Stimulated activated naive CD4-positive, alpha-beta T cell treated with Interleukin-2 at 50 U/mL for 16 hours (primary cell): Measurements from ENCODE around the gene SAP25.
"Not testable (repeated sequence)": the region's sequence is repeated elsewhere in the genome, so short reads cannot be mapped to it uniquely, and the experiment has no call there.

Source experiments
- DNase-seq: peaks from one replicate; lab custom pipeline; 2025; lab: John Stamatoyannopoulos, UW

The SAP25 gene

GRCh38 chr7:100561491-100562194 lies 12.1 kb downstream of the SAP25 start:
- no peak for DNase-seq

- no peak for DNase-seq
Observed at GRCh38 chr7:100559127-100559526, 14.6 kb downstream of the SAP25 start.

GRCh38 chr7:100556541-100556940 lies 17.2 kb downstream of the SAP25 start:
- no peak for DNase-seq

- no peak for DNase-seq
Observed at GRCh38 chr7:100555701-100556100, 18.0 kb downstream of the SAP25 start.

- DNase-seq = no peak
Observed at GRCh38 chr7:100553032-100553431, 20.7 kb downstream of the SAP25 start.

GRCh38 chr7:100552532-100552931 lies 21.2 kb downstream of the SAP25 start:
- no peak for DNase-seq

- not testable (repeated sequence) for DNase-seq
Observed at GRCh38 chr7:100548446-100548845, 25.3 kb downstream of the SAP25 start.

GRCh38 chr7:100547872-100548271 lies 25.8 kb downstream of the SAP25 start:
- DNase-seq = no peak

GRCh38 chr7:100546926-100547800 lies 26.5 kb downstream of the SAP25 start:
- peak; percentile 31 for DNase-seq

GRCh38 chr7:100546129-100546925 lies 27.4 kb downstream of the SAP25 start:
- no peak for DNase-seq

- peak; percentile 65 for DNase-seq
Observed at GRCh38 chr7:100545360-100546128, 28.2 kb downstream of the SAP25 start.

GRCh38 chr7:100544967-100545359 lies 28.7 kb downstream of the SAP25 start:
- no peak for DNase-seq

GRCh38 chr7:100544386-100544785 lies 29.3 kb downstream of the SAP25 start:
- peak; percentile 16 for DNase-seq

- DNase-seq = no peak
Observed at GRCh38 chr7:100543586-100543985, 30.1 kb downstream of the SAP25 start.

- DNase-seq = not testable (repeated sequence)
Observed at GRCh38 chr7:100541309-100541708, 32.4 kb downstream of the SAP25 start.

- DNase-seq = no peak
Observed at GRCh38 chr7:100540073-100540723, 33.5 kb downstream of the SAP25 start.

- DNase-seq = no peak
Observed at GRCh38 chr7:100539436-100540006, 34.2 kb downstream of the SAP25 start.

GRCh38 chr7:100538654-100539435 lies 34.9 kb downstream of the SAP25 start, which contains the start of gene AGFG2:
AGFG2 (plus strand) TSS chr7:100539203; CDS start chr7:100539347, 144 bp downstream.
- peak; percentile 100 for DNase-seq

- DNase-seq = no peak
Observed at GRCh38 chr7:100538348-100538653, 35.4 kb downstream of the SAP25 start.

GRCh38 chr7:100536695-100537094 lies 37.0 kb downstream of the SAP25 start:
- not testable (repeated sequence) for DNase-seq
